ENCODE measurements around the gene ZNF217.
"Not testable (repeated sequence)": the region's sequence is repeated elsewhere in the genome, so short reads cannot be mapped to it uniquely, and the experiment has no call there.

Gene ZNF217

DNA sequence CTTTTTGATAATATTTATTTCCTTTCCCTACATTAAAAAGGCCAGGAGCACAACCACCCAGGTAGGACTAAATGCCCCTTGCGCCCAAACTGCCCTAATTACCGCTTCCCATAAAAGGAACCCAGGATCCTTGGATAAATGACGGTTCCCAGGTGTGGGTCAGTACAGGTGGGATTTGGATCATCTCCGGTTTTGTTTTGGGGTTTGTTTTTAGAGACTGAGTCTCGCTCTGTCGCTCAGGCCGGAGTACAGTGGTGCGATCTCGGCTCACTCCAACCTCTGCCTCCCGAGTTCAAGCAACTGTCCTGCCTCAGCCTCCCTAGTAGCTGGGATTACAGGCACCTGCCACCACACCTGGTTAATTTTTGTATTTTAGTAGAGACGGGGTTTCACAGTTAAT, 28.4 kb downstream of the ZNF217 start:
- DNase-seq (ENCODE audit: low spot score): no peak

DNA sequence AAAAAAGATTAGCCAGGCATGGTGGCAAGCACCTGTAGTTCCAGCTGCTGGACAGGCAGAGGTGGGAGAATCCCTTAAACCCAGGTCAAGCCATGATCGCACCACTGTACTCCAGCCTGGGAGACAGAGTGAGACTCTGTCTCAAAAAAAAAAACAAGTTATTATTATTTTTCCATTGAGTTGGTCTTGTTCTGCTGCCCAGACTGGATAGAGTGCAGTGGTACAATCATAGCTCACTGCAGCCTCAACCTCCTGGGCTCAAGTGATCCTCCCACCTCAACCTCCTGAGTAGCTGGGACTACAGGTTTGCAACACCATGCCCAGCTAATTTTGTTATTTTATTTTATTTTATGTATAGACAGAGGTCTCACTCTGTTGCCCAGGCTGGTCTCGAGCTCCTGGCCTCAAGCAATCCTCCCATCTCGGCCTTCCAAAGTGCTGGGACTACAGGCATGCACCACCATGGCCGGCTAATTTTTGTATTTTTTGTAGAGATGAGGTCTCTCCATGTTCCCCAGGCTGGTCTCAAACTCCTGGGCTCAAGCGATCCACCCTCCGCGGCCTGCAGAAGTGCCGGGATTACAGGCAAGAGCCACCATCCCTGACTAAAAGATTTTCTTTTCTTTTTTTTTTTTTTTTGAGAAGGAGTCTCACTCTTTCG, 31.4 kb downstream of the ZNF217 start:
- DNase-seq (ENCODE audit: low spot score): not testable (repeated sequence)

GRCh38 chr20:53561505-53561904, 32.1 kb downstream of the ZNF217 start:
- DNase-seq (ENCODE audit: low spot score): no peak

GRCh38 chr20:53559816-53560215, 33.8 kb downstream of the ZNF217 start:
- DNase-seq (ENCODE audit: low spot score): no peak

- no peak for DNase-seq (ENCODE audit: low spot score)
These were observed 36.5 kb downstream of the ZNF217 start for GRCh38 chr20:53557130-53557529.

DNA sequence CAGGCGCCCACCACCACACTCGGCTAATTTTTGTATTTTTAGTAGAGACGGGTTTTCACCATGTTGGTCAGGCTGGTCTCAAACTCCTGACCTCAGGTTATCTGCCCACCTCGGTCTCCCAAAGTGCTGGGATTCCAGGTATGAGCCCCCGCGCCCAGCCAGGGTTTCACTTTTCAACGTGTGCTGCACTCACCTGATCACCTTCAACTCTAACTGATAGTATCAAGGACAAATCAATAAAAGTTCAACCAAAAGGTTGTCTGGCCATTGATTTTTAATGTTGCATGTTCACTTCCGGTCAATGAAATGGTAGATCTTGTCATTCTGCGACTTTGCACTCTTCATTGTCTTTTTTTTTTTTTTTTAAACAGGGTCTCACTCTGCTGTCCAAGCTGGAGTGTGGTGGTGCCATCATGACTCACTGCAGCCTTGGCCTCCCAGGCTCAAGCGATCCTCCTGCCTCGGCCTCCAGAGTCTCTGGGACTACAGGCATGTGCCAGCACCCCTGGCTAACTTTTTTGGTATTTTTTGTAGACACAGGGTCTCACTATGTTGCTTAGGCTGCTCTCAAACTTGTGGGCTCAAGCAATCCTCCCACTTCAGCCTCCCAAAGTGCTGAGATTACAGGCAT, 37.3 kb downstream of the ZNF217 start:
- no peak for DNase-seq (ENCODE audit: low spot score)

DNA sequence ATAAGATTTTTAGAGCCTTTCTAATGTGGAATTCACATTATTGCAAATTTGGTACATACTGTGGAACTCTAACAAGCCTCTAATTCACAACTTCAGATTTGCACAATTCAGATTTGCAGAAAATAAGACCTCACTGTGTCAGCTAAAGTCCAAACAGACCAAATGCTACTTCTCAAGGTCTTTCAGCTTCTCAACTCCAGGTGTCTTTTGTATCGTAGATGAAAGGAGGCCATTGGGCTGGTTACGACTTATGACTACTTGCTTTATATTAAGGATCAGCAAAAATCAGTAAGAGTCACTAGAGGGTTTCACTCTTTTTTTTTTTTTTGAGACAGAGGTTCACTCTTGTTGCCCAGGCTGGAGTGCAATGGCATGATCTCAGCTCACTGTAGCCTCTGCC, 37.8 kb downstream of the ZNF217 start:
- no peak for DNase-seq (ENCODE audit: low spot score)

GRCh38 chr20:53555081-53555480, 38.6 kb downstream of the ZNF217 start:
- no peak for DNase-seq (ENCODE audit: low spot score)

GRCh38 chr20:53552572-53552893, 41.1 kb downstream of the ZNF217 start:
- not testable (repeated sequence) for DNase-seq (ENCODE audit: low spot score)

DNA sequence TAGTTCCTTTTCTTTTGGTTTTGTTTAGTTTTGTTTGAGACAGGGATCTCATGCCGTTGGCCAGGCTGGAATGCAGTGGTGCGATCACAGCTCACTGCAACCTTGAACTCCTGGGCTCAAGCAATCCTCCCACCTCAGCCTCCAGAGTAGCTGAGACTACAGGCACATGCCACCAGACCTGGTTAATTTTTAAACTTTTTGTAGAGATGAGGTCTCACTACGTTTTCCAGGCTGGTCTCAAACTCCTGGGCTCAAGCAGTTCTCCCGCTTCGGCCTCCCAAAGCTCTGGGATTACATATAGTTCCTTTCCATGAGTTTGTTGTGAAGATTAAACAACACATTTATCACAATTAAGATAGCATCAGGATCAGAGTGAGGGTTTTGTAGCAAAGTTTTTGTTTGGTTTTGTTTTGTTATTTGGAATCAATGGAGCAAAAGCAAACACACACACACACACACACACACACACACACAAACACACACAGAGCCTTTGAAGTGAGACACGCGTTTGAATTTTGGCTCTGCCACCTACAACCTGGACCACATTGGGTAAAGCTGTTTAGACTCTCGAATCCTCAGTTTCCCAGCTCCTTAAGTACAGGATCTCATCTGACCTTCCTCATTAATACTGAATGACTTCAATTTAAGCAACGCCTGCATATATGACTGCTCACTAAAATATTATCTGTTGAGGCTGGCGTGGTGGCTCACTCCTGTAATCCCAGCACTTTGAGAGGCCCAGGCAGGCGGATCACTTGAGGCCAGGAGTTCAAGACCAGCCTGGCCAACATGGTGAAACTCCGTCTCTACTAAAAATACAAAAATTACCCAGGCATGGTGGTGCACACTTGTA, 41.7 kb downstream of the ZNF217 start:
- DNase-seq (ENCODE audit: low spot score): not testable (repeated sequence)

GRCh38 chr20:53550280-53551187, 43.1 kb downstream of the ZNF217 start:
- DNase-seq (ENCODE audit: low spot score): no peak

GRCh38 chr20:53547664-53548239, 45.9 kb downstream of the ZNF217 start:
- peak; percentile 51 for DNase-seq (ENCODE audit: low spot score)

GRCh38 chr20:53539516-53539915, 54.1 kb downstream of the ZNF217 start:
- no peak for DNase-seq (ENCODE audit: low spot score)

GRCh38 chr20:53536382-53536781, 57.3 kb downstream of the ZNF217 start:
- not testable (repeated sequence) for DNase-seq (ENCODE audit: low spot score)

- DNase-seq (ENCODE audit: low spot score): no peak
These were observed 57.8 kb downstream of the ZNF217 start for GRCh38 chr20:53535878-53536277.

- no peak for DNase-seq (ENCODE audit: low spot score)
These were observed 59.6 kb downstream of the ZNF217 start for GRCh38 chr20:53534037-53534436.

GRCh38 chr20:53533500-53533899, 60.1 kb downstream of the ZNF217 start:
- no peak for DNase-seq (ENCODE audit: low spot score)

DNA sequence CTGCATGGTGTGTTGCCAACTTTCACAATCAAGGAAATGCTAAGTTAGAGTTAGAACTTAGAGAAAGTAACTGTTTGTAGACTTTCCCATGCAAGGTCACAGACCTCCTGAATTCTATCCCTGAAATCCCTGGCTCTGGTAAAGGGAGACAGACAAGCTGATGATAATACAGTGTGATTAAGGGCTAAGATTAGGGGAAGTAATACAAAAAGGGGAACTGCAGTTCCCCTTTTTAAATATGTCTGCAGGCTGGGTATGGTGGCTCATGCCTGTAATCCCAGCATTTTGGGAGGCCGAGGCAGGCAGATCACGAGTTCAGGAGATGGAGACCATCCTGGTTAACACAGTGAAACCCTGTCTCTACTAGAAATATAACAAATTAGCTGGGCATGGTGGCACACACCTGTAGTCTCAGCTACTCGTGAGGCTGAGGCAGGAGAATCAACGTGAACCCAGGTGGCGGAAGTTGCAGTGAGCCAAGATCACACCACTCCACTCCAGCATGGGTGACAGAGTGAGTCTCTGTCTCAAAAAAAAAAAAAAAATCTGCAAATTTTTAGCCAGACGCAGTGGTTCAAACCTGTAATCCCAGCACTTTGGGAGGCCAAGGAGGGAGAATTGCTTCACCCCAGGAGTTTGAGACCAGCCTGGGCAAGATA, 60.9 kb downstream of the ZNF217 start:
- DNase-seq (ENCODE audit: low spot score): not testable (repeated sequence)

DNA sequence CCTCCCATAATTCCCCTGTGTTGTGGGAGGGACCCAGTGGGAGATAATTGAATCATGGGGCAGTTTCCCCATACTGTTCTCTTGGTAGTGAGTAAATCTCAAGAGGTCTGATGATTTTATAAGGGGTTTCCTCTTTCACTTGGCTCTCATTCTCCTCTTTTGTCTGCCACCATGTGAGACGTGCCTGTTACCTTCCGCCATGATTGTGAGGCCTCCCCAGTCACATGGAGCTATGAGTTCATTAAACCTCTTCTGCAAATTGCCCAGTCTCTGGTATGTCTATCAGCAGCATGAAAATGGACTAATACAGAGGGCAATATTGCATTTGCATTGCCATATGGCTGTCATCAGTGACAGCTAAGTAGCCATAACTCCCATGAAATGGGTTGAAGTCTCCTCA, 63.2 kb downstream of the ZNF217 start:
- DNase-seq (ENCODE audit: low spot score): no peak

GRCh38 chr20:53529658-53530057, 64.0 kb downstream of the ZNF217 start:
- DNase-seq (ENCODE audit: low spot score): no peak

GRCh38 chr20:53527196-53527595, 66.4 kb downstream of the ZNF217 start:
- DNase-seq (ENCODE audit: low spot score): no peak
